Tibial artery (tissue), 4 donors: Measurements from ENCODE around the gene KLK5.

ENCODE experiments used
- DNase-seq, 2 donors: peaks; one replicate each; pipeline ENCODE4 v3.0.0-alpha.2; 2019
- H3K27ac ChIP-seq, 2 donors: fragments of 200-600 bp; sonication (generic) in 1 of 2; 1 replicate in 1 of 2; 2 replicates in 1 of 2; pipeline ENCODE4 v1.5.1; 2018 to 2019; ENCODE audit warnings: mild to moderate bottlenecking in 1 of 2
- H3K27me3 ChIP-seq, 2 donors: fragments of 200-600 bp; sonication (generic) in 1 of 2; one replicate each; pipeline versions ENCODE4 v1.5.1 to v1.6.0; 2016 to 2019
- H3K36me3 ChIP-seq, 3 donors: fragments of 200-600 bp; sonication (generic) in 2 of 3; one replicate each; pipeline ENCODE4 v1.5.1; 2016 to 2019; ENCODE audit warnings: mild to moderate bottlenecking in 2 of 3
- H3K4me1 ChIP-seq, 4 donors: fragments of 200-600 bp; sonication (generic) in 2 of 4; 1 replicate in 3 of 4; 2 replicates in 1 of 4; pipeline ENCODE4 v1.5.1; 2016 to 2019
- H3K4me3 ChIP-seq, 2 donors: fragments of 200-600 bp; sonication (generic) in 1 of 2; 1 replicate in 1 of 2; 2 replicates in 1 of 2; pipeline ENCODE4 v1.5.1; 2018 to 2019; ENCODE audit warnings: mild to moderate bottlenecking in 2 of 2
- H3K9me3 ChIP-seq, 3 donors: fragments of 200-600 bp; sonication (generic) in 1 of 3; one replicate each; pipeline ENCODE4 v1.5.1; 2016 to 2019
- CTCF ChIP-seq, 2 experiments: fragments of 200-600 bp in 1 of 2; fragments of 450-650 bp in 1 of 2; IDR thresholded peaks; one replicate each; pipeline ENCODE4 v1.5.1; 2017 to 2019; ENCODE audit warnings: antibody characterized with exemption in 2 of 2, mild to moderate bottlenecking in 1 of 2, moderate library complexity in 1 of 2
- intact Hi-C: fragments of 100-400 bp; cut with DNase I; formaldehyde crosslinking; loops from one replicate; pipeline ENCODE4 v1.15.0; 2023; ENCODE audit warnings: low total_unique reads

KLK5 gene

DNA sequence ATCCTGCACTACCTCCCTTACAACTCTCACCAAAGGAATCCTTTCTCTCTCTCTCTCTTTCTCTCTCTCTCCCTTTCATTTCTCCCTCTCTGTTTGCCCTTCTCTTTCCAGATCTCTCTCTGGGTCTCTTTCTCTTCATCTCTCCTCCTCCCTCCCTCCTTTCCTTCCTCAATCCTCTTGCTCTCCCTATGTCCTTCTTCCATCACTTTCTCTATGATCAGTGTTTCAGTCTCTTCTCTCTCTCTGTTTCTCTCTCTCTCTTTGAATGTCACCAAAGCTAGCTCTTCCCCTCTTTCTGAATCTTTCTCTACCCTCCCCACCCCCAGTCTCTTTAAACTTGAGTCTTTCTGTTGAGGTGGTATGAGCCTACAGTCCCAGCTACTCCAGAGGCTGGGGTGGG lies 21.8 kb downstream of the KLK5 start:
- H3K4me1 ChIP-seq = peaks cover 0 to 6% (median 0%) of the 10 kb centered on the region in 4 donors
- TF ChIP-seq CTCF (IDR thresholded peaks at IDR 0.05) = no peak
- H3K36me3 ChIP-seq = no peaks in the 10 kb centered on the region
- H3K4me3 ChIP-seq = no peak overlapping the region
- DNase-seq = no peak
- peaks cover 0 to 25% of the 10 kb centered on the region in 2 donors for H3K27me3 ChIP-seq
- H3K9me3 ChIP-seq = no peaks in the 10 kb centered on the region
- no peak overlapping the region for H3K27ac ChIP-seq
- intact Hi-C loops = no loop called here

- no peak for DNase-seq
- H3K27me3 ChIP-seq = peaks cover 0 to 25% of the 10 kb centered on the region in 2 donors
- H3K36me3 ChIP-seq = no peaks in the 10 kb centered on the region
- no peak overlapping the region for H3K27ac ChIP-seq
- H3K4me1 ChIP-seq = peaks cover 0 to 6% (median 0%) of the 10 kb centered on the region in 4 donors
- no peak for TF ChIP-seq CTCF (IDR thresholded peaks at IDR 0.05)
- H3K4me3 ChIP-seq = no peak overlapping the region
- H3K9me3 ChIP-seq = no peaks in the 10 kb centered on the region
- intact Hi-C loops = no loop called here
Observed at GRCh38 chr19:50928831-50929230, 24.0 kb downstream of the KLK5 start.

GRCh38 chr19:50926144-50926543 lies 26.7 kb downstream of the KLK5 start:
- no peaks in the 10 kb centered on the region for H3K36me3 ChIP-seq
- H3K9me3 ChIP-seq = no peaks in the 10 kb centered on the region
- peaks cover 0 to 30% of the 10 kb centered on the region in 2 donors for H3K27me3 ChIP-seq
- intact Hi-C loops = no loop called here
- DNase-seq = no peak
- H3K27ac ChIP-seq = no peak overlapping the region
- TF ChIP-seq CTCF (IDR thresholded peaks at IDR 0.05) = no peak
- H3K4me3 ChIP-seq = no peak overlapping the region
- H3K4me1 ChIP-seq = peaks cover 0 to 9% (median 0%) of the 10 kb centered on the region in 4 donors

DNA sequence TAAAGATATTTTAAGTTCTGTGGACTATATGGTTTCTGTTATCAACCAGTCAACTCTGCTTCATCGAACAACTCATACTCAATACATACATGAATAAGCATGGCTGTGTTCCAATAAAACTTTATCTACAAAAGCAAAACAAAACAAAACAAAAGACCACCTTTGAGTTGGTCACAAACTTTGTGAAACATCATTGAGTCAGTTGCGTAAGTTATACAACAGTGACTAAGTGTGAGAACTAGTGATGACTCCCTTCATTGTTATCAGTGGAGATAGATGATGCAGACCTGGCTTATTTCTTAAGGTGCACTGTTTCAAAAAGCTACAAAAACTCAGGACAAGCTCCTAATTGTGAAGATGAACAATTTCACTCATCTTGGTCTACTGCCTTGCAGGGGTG lies 27.1 kb downstream of the KLK5 start:
- H3K36me3 ChIP-seq = no peaks in the 10 kb centered on the region
- no peaks in the 10 kb centered on the region for H3K9me3 ChIP-seq
- intact Hi-C loops = no loop called here
- H3K27ac ChIP-seq = no peak overlapping the region
- peaks cover 0 to 30% of the 10 kb centered on the region in 2 donors for H3K27me3 ChIP-seq
- H3K4me1 ChIP-seq = peaks cover 0 to 9% (median 0%) of the 10 kb centered on the region in 4 donors
- TF ChIP-seq CTCF (IDR thresholded peaks at IDR 0.05) = no peak
- no peak for DNase-seq
- H3K4me3 ChIP-seq = no peak overlapping the region

GRCh38 chr19:50924586-50924985 lies 28.3 kb downstream of the KLK5 start:
- intact Hi-C loops = no loop called here
- H3K27me3 ChIP-seq = peaks cover 0 to 22% of the 10 kb centered on the region in 2 donors

More at GRCh38 chr19:50924586-50924985, 28.3 kb downstream of the KLK5 start:
- no peak for DNase-seq
- no peaks in the 10 kb centered on the region for H3K9me3 ChIP-seq
- peaks cover 0 to 3% (median 0%) of the 10 kb centered on the region in 4 donors for H3K4me1 ChIP-seq
- TF ChIP-seq CTCF (IDR thresholded peaks at IDR 0.05) = no peak
- no peak overlapping the region for H3K4me3 ChIP-seq
- H3K36me3 ChIP-seq = no peaks in the 10 kb centered on the region
- no peak overlapping the region for H3K27ac ChIP-seq
